Right lobe of liver (tissue), 6 donors: ENCODE data around the gene ARHGAP29. TPM values are rescaled to one million over a fixed set of nuclear protein-coding genes. Genes with fewer than 3 reads are reported as not detected.

Experiments
- ATAC-seq, 4 donors: fragments of 200-7000 bp; cut with Tn5 transposase; one replicate each; pipeline ENCODE4 v1.9.1; 2020; ENCODE audit warnings: mild to moderate bottlenecking in 4 of 4, moderate library complexity in 4 of 4
- DNase-seq, 3 donors: peaks; one replicate each; pipeline ENCODE4 v3.0.0-alpha.2; 2020
- H3K27ac ChIP-seq, 3 donors: fragments of 200-600 bp; one replicate each; pipeline ENCODE4 v1.8.0; 2022
- H3K27me3 ChIP-seq, 2 donors: fragments of 200-600 bp; one replicate each; pipeline ENCODE4 v1.8.0; 2022
- H3K36me3 ChIP-seq, 4 donors: fragments of 200-600 bp; sonication (generic) in 1 of 4; one replicate each; pipeline versions ENCODE4 v1.5.1 to v1.8.0; 2017 to 2022; ENCODE audit warnings: control low read depth in 1 of 4
- H3K4me1 ChIP-seq, 4 donors: fragments of 200-600 bp; sonication (generic) in 1 of 4; one replicate each; pipeline versions ENCODE4 v1.5.1 to v1.8.0; 2017 to 2022; ENCODE audit warnings: control low read depth in 1 of 4
- H3K4me3 ChIP-seq, 3 donors: fragments of 200-600 bp; one replicate each; pipeline ENCODE4 v1.8.0; 2022
- H3K9me3 ChIP-seq, 4 donors: fragments of 200-600 bp; sonication (generic) in 1 of 4; one replicate each; pipeline versions ENCODE4 v1.5.1 to v1.8.0; 2017 to 2022; ENCODE audit warnings: control low read depth in 1 of 4
- CTCF ChIP-seq, 4 donors: fragments of 200-600 bp in 3 of 4; fragments of 450-650 bp in 1 of 4; IDR thresholded peaks; one replicate each; pipeline versions ENCODE4 v1.5.1 to v1.8.0; 2016 to 2022; ENCODE audit warnings: antibody characterized with exemption in 4 of 4, mild to moderate bottlenecking in 2 of 4
- POLR2A ChIP-seq: fragments of 450-650 bp; IDR thresholded peaks from one replicate; pipeline ENCODE4 v1.6.1; 2017; ENCODE audit warnings: antibody characterized with exemption, mild to moderate bottlenecking
- WGBS: methylation state at CpG from one replicate; pipeline ENCODE4 v1.1.6; 2018; ENCODE audit warnings: low coverage, low lambda C conversion rate; ENCODE audit not compliant: insufficient coverage; ENCODE audit errors: missing lambda C conversion rate; 5-methylcytosine and 5-hydroxymethylcytosine counted together
- intact Hi-C, 2 donors: fragments of 100-400 bp; cut with DNase I; formaldehyde crosslinking; loops; one replicate each; pipeline versions ENCODE4 v1.11.2 to v1.14.1; 2022
- total RNA-seq, 6 experiments: library from RNA; depleted of rRNA in 2 of 6; stranded (reverse); fragments of >200 nt in 2 of 6; fragmentation: NEBNext Ultra II Directional in 3 of 6; extraction: Animal tissue kit (Norgen Biotek cat#: 25700) in 3 of 6; gene quantifications; one replicate each; pipeline versions ENCODE4 v1.1.0 to v1.2.4, GENCODE V29; 2016 to 2023
- donor health status: DM: no; HTN: yes; CAD: no.
- donor health status: DM: no; HTN: no; CAD: no.
- donor health status: DM: no; HTN: no; CAD: no.
- donor health status: DM: no; HTN: yes; CAD: no.
- donor health status: DM: no; HTN: yes; CAD: no.

ARHGAP29 gene
- total RNA-seq, 6 experiments from 2014 or later, result 15.1 to 28.9 (median 21.1) TPM

- no peak for TF ChIP-seq POLR2A
- TF ChIP-seq CTCF (IDR thresholded peaks at IDR 0.05), result no peak
- WGBS, result 71% methylated on average over 1 of the region's 1 CpG
These were observed 42.1 kb upstream of the ARHGAP29 start for GRCh38 chr1:94279462-94279861.

GRCh38 chr1:94279038-94279437 is 41.7 kb upstream of the ARHGAP29 start:
- no peak for ATAC-seq
- no peaks in the 10 kb centered on the region for H3K9me3 ChIP-seq
- H3K4me3 ChIP-seq, result no peak overlapping the region
- no peaks in the 10 kb centered on the region for H3K27me3 ChIP-seq
- 85% methylated on average over 1 of the region's 1 CpG for WGBS
- DNase-seq, result no peak
- TF ChIP-seq CTCF (IDR thresholded peaks at IDR 0.05) (no peak), POLR2A (no peak)
- no peaks in the 10 kb centered on the region for H3K4me1 ChIP-seq
- H3K27ac ChIP-seq, result no peak overlapping the region
- intact Hi-C loops, result no loop called here
- H3K36me3 ChIP-seq, result no peaks in the 10 kb centered on the region

More at GRCh38 chr1:94279462-94279861, 42.1 kb upstream of the ARHGAP29 start:
- intact Hi-C loops, result no loop called here
- no peaks in the 10 kb centered on the region for H3K36me3 ChIP-seq
- no peak for ATAC-seq
- no peaks in the 10 kb centered on the region for H3K9me3 ChIP-seq
- DNase-seq, result no peak
- no peaks in the 10 kb centered on the region for H3K4me1 ChIP-seq
- H3K27ac ChIP-seq, result no peak overlapping the region
- no peaks in the 10 kb centered on the region for H3K27me3 ChIP-seq
- H3K4me3 ChIP-seq, result no peak overlapping the region

GRCh38 chr1:94276988-94277434 is 39.6 kb upstream of the ARHGAP29 start:
- no peak overlapping the region for H3K4me3 ChIP-seq
- no peaks in the 10 kb centered on the region for H3K36me3 ChIP-seq
- DNase-seq (no peak), ATAC-seq (no peak)
- WGBS, result 76% methylated on average over 4 of the region's 4 CpGs
- no peak for TF ChIP-seq POLR2A
- no peak for TF ChIP-seq CTCF (IDR thresholded peaks at IDR 0.05)
- H3K4me1 ChIP-seq, result no peaks in the 10 kb centered on the region
- no peaks in the 10 kb centered on the region for H3K27me3 ChIP-seq
- H3K9me3 ChIP-seq, result no peaks in the 10 kb centered on the region
- intact Hi-C loops, result no loop called here
- H3K27ac ChIP-seq, result no peak overlapping the region

GRCh38 chr1:94275083-94275482 is 37.7 kb upstream of the ARHGAP29 start:
- Histone ChIP-seq H3K27ac (no peak overlapping the region), H3K4me3 (no peak overlapping the region), H3K27me3 (no peaks in the 10 kb centered on the region), H3K9me3 (no peaks in the 10 kb centered on the region), H3K36me3 (no peaks in the 10 kb centered on the region), H3K4me1 (no peaks in the 10 kb centered on the region)
- no peak for DNase-seq
- WGBS, result 100% methylated on average over 2 of the region's 2 CpGs
- no peak for ATAC-seq
- no peak for TF ChIP-seq POLR2A
- no peak for TF ChIP-seq CTCF (IDR thresholded peaks at IDR 0.05)
- intact Hi-C loops, result no loop called here

GRCh38 chr1:94274561-94274960 is 37.2 kb upstream of the ARHGAP29 start:
- ATAC-seq, result peak in 1 of 4 donors; percentile 27
- no peaks in the 10 kb centered on the region for H3K36me3 ChIP-seq

More at GRCh38 chr1:94274561-94274960, 37.2 kb upstream of the ARHGAP29 start:
- H3K27ac ChIP-seq, result no peak overlapping the region
- WGBS, result 43% methylated on average over 1 of the region's 2 CpGs
- no peaks in the 10 kb centered on the region for H3K27me3 ChIP-seq
- no peak for DNase-seq
- no peak overlapping the region for H3K4me3 ChIP-seq
- intact Hi-C loops, result no loop called here
- no peak for TF ChIP-seq POLR2A
- no peak for TF ChIP-seq CTCF (IDR thresholded peaks at IDR 0.05)
- no peaks in the 10 kb centered on the region for H3K9me3 ChIP-seq
- H3K4me1 ChIP-seq, result no peaks in the 10 kb centered on the region
